ENCODE results near the gene CCDC117. TPM values are rescaled to one million over a fixed set of nuclear protein-coding genes. Genes with fewer than 3 reads are reported as not detected.

Gene CCDC117
- polyA plus RNA-seq, 1 donor from 2014 or later, result 23.1 TPM

DNA sequence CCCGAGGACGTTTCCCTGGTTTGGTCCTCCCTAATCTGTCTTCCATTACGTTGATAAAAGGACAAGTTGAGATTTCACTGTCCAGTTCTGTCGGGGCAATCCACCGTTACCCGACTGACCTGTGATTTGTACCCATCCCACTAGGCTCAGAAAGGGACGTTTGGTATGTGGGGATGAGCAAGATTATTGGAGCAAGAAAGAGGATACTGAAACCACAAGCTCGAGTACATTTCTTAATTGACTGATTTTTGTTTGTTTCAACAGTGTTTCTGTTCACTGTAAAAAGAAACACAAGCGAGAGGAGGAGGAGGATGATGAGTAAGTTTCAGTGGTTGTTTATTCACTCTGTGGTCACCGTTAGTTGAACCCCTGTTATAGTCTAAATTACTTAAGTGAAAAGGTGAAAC is 969 bp downstream of the CCDC117 start:
- H3K27me3 ChIP-seq (ENCODE audit: insufficient read depth, low read depth, low read length), result no peaks in the 10 kb centered on the region
- peaks cover 12% of the 10 kb centered on the region for H3K79me2 ChIP-seq (replicated peaks; ENCODE audit: insufficient read depth, low read length)
- no peaks in the 10 kb centered on the region for H3K9me3 ChIP-seq (ENCODE audit: low read length)
- no peak for TF ChIP-seq TAF1 (IDR thresholded peaks at IDR 0.05; ENCODE audit: low read depth)
- no peak for TF ChIP-seq EP300 (conservative IDR thresholded peaks at IDR 0.05; ENCODE audit: poor library complexity, severe bottlenecking)
- no peak for TF ChIP-seq SMC3 (conservative IDR thresholded peaks at IDR 0.05; ENCODE audit: poor library complexity)
- TF ChIP-seq RAD21 (conservative IDR thresholded peaks at IDR 0.05), result no peak
- no peak for TF ChIP-seq CTCF (IDR thresholded peaks at IDR 0.05; ENCODE audit: poor library complexity, severe bottlenecking)
- no peak for TF ChIP-seq REST (IDR thresholded peaks at IDR 0.05; ENCODE audit: borderline replicate concordance)
- no peak for TF ChIP-seq MXI1 (conservative IDR thresholded peaks at IDR 0.05; ENCODE audit: poor library complexity, severe bottlenecking)
- peak overlapping the region; percentile 86 for H3K4me3 ChIP-seq (ENCODE audit: low read length)
- H3K27ac ChIP-seq (ENCODE audit: low read length), result no peak overlapping the region
- no peaks in the 10 kb centered on the region for H3K36me3 ChIP-seq (ENCODE audit: insufficient read depth, low read length)
- H3K9ac ChIP-seq (ENCODE audit: low read length), result peak overlapping the region; percentile 79
- H4K20me1 ChIP-seq (ENCODE audit: insufficient read depth), result no peaks in the 10 kb centered on the region
- peak overlapping the region; percentile 99 for H3K4me2 ChIP-seq (ENCODE audit: low read length)
- H3F3A ChIP-seq (ENCODE audit: insufficient read depth, low read length, poor library complexity, severe bottlenecking), result no peaks in the 10 kb centered on the region
- H2AFZ ChIP-seq (ENCODE audit: low read depth, low read length), result peak overlapping the region; percentile 33
- no peaks in the 10 kb centered on the region for H3K9me2 ChIP-seq (ENCODE audit: insufficient read depth, low read length)

DNA sequence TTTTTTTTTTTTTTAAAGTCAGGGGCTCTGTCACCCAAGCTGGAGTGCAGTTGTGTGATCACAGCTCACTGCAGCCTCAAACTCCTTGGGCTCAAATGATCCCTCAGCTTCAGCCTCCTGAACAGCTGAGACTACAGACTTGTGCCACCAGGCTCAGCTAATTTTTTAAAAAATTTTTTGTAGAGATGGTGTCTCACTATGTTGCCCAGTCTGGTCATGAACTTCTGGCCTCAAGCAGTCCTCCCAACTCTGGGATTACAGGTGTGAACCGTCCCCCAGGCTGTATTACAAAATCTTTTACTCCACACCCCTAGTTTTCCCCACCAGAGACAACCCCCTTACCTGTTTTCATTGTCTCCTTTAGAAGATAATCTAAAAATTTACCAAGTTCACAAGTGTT is 1.9 kb downstream of the CCDC117 start:
- H3K36me3 ChIP-seq (ENCODE audit: insufficient read depth, low read length), result no peaks in the 10 kb centered on the region
- no peaks in the 10 kb centered on the region for H3K9me3 ChIP-seq (ENCODE audit: low read length)
- no peaks in the 10 kb centered on the region for H3K27me3 ChIP-seq (ENCODE audit: insufficient read depth, low read depth, low read length)
- no peak overlapping the region for H3K27ac ChIP-seq (ENCODE audit: low read length)
- H3K79me2 ChIP-seq (replicated peaks; ENCODE audit: insufficient read depth, low read length), result peaks cover 12% of the 10 kb centered on the region
- TF ChIP-seq MXI1 (conservative IDR thresholded peaks at IDR 0.05; ENCODE audit: poor library complexity, severe bottlenecking) (no peak), POLR2AphosphoS5 (IDR thresholded peaks at IDR 0.05) (no peak), REST (IDR thresholded peaks at IDR 0.05; ENCODE audit: borderline replicate concordance) (no peak), TAF1 (IDR thresholded peaks at IDR 0.05; ENCODE audit: low read depth) (no peak), EZH2 (IDR thresholded peaks at IDR 0.05; ENCODE audit: borderline replicate concordance, insufficient read depth, low read length, poor library complexity, severe bottlenecking) (no peak), CTCF (IDR thresholded peaks at IDR 0.05; ENCODE audit: poor library complexity, severe bottlenecking) (no peak), RAD21 (conservative IDR thresholded peaks at IDR 0.05) (no peak), SMC3 (conservative IDR thresholded peaks at IDR 0.05; ENCODE audit: poor library complexity) (no peak), EP300 (conservative IDR thresholded peaks at IDR 0.05; ENCODE audit: poor library complexity, severe bottlenecking) (no peak)
- no peak overlapping the region for H3K4me3 ChIP-seq (ENCODE audit: low read length)
- no peak overlapping the region for H3K9ac ChIP-seq (ENCODE audit: low read length)
- no peak overlapping the region for H3K4me2 ChIP-seq (ENCODE audit: low read length)
- H3F3A ChIP-seq (ENCODE audit: insufficient read depth, low read length, poor library complexity, severe bottlenecking), result no peaks in the 10 kb centered on the region
- H2AFZ ChIP-seq (ENCODE audit: low read depth, low read length), result no peak overlapping the region
- H3K9me2 ChIP-seq (ENCODE audit: insufficient read depth, low read length), result no peaks in the 10 kb centered on the region
- H4K20me1 ChIP-seq (ENCODE audit: insufficient read depth), result no peaks in the 10 kb centered on the region
